ENCODE results near the gene AZU1. TPM values are rescaled to one million over a fixed set of nuclear protein-coding genes. Genes with fewer than 3 reads are reported as not detected.

Gene AZU1
- total RNA-seq, 2 donors from 2014 or later: 1.1 TPM; not detected in 1

- H3K27ac ChIP-seq: no peak overlapping the region
- H3K4me3 ChIP-seq: no peak overlapping the region
- no peaks in the 10 kb centered on the region for H3K36me3 ChIP-seq
- DNase-seq (ENCODE audit: low spot score) (no peak), ATAC-seq (ENCODE audit: insufficient number of reproducible peaks, low FRiP score, low read depth) (no peak)
- TF ChIP-seq CTCF (IDR thresholded peaks at IDR 0.05): no peak
- H3K4me1 ChIP-seq (ENCODE audit: control insufficient read depth in 1 of 2, low read depth in 2 of 2): no peaks in the 10 kb centered on the region
- H3K27me3 ChIP-seq (replicated peaks; ENCODE audit: insufficient read depth): no peaks in the 10 kb centered on the region
- no peaks in the 10 kb centered on the region for H3K9me3 ChIP-seq
Measured at GRCh38 chr19:789701-790060, 38.0 kb upstream of the AZU1 start.

GRCh38 chr19:791007-791566 lies 36.5 kb upstream of the AZU1 start:
- TF ChIP-seq CTCF (IDR thresholded peaks at IDR 0.05): no peak
- no peaks in the 10 kb centered on the region for H3K36me3 ChIP-seq
- H3K27ac ChIP-seq: no peak overlapping the region
- no peaks in the 10 kb centered on the region for H3K27me3 ChIP-seq (replicated peaks; ENCODE audit: insufficient read depth)
- DNase-seq (ENCODE audit: low spot score) (no peak), ATAC-seq (ENCODE audit: insufficient number of reproducible peaks, low FRiP score, low read depth) (no peak)
- H3K4me1 ChIP-seq (ENCODE audit: control insufficient read depth in 1 of 2, low read depth in 2 of 2): peaks cover 2 to 12% of the 10 kb centered on the region in 2 donors
- no peak overlapping the region for H3K4me3 ChIP-seq
- no peaks in the 10 kb centered on the region for H3K9me3 ChIP-seq

- H3K36me3 ChIP-seq: no peaks in the 10 kb centered on the region
- H3K27me3 ChIP-seq (replicated peaks; ENCODE audit: insufficient read depth): no peaks in the 10 kb centered on the region
- no peak for DNase-seq (ENCODE audit: low spot score)
- peaks cover 6 to 16% of the 10 kb centered on the region in 2 donors for H3K4me1 ChIP-seq (ENCODE audit: control insufficient read depth in 1 of 2, low read depth in 2 of 2)
- no peaks in the 10 kb centered on the region for H3K9me3 ChIP-seq
- TF ChIP-seq CTCF (IDR thresholded peaks at IDR 0.05): no peak
- H3K4me3 ChIP-seq: no peak overlapping the region
- ATAC-seq (ENCODE audit: insufficient number of reproducible peaks, low FRiP score, low read depth): no peak
- H3K27ac ChIP-seq: no peak overlapping the region
Measured at GRCh38 chr19:791567-792305, 35.9 kb upstream of the AZU1 start.

- ATAC-seq (ENCODE audit: insufficient number of reproducible peaks, low FRiP score, low read depth): no peak
- H3K27ac ChIP-seq: no peak overlapping the region
- no peak for DNase-seq (ENCODE audit: low spot score)
- no peak for TF ChIP-seq CTCF (IDR thresholded peaks at IDR 0.05)
- H3K27me3 ChIP-seq (replicated peaks; ENCODE audit: insufficient read depth): no peaks in the 10 kb centered on the region
- no peak overlapping the region for H3K4me3 ChIP-seq
- H3K9me3 ChIP-seq: no peaks in the 10 kb centered on the region
- peaks cover 6 to 16% of the 10 kb centered on the region in 2 donors for H3K4me1 ChIP-seq (ENCODE audit: control insufficient read depth in 1 of 2, low read depth in 2 of 2)
- no peaks in the 10 kb centered on the region for H3K36me3 ChIP-seq
Measured at GRCh38 chr19:792306-792885, 35.2 kb upstream of the AZU1 start.

- DNase-seq (ENCODE audit: low spot score) (no peak), ATAC-seq (ENCODE audit: insufficient number of reproducible peaks, low FRiP score, low read depth) (no peak)
- Histone ChIP-seq H3K4me3 (no peak overlapping the region), H3K27me3 (replicated peaks; ENCODE audit: insufficient read depth) (no peaks in the 10 kb centered on the region), H3K4me1 (ENCODE audit: control insufficient read depth in 1 of 2, low read depth in 2 of 2) (peaks cover 7 to 21% of the 10 kb centered on the region in 2 donors), H3K27ac (no peak overlapping the region), H3K36me3 (no peaks in the 10 kb centered on the region), H3K9me3 (no peaks in the 10 kb centered on the region)
- TF ChIP-seq CTCF (IDR thresholded peaks at IDR 0.05): no peak
Measured at GRCh38 chr19:793806-794205, 33.8 kb upstream of the AZU1 start.
